ENCODE measurements around the gene TMEM101.

GRCh38 chr17:44006598-44007345 is 8.0 kb downstream of the TMEM101 start:
- no peak for TF ChIP-seq SUZ12 (IDR thresholded peaks at IDR 0.05; ENCODE audit: extremely low read depth, insufficient read depth, insufficient read length)
- no peak for TF ChIP-seq YY1 (IDR thresholded peaks at IDR 0.05; ENCODE audit: insufficient read depth, insufficient read length)

All from NT2/D1 (cell line).